ENCODE results near the gene KIFC3.
"Not testable (repeated sequence)": the region's sequence is repeated elsewhere in the genome, so short reads cannot be mapped to it uniquely, and the experiment has no call there.

KIFC3 gene

DNA sequence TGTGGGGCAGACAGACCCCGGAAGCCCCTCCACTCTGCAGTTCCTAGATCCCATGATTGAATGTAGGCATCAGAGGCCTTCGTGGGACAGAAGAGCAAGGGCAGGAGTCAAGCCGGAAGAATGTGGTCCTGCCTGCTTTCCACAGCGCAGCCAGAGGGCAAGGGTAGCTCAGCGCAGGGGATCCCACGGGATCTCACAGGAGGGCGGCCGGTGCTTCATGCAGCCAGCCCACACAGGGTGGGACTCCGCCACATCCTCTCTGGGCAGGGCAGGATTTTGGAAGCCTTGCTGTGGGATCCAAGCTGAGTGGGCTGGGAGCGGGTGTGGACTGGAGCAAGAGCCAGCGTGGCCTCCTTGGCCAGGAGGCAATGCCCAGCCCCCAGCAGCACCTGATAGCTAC, 53.7 kb downstream of the KIFC3 start:
- TF ChIP-seq, protein P1, sequence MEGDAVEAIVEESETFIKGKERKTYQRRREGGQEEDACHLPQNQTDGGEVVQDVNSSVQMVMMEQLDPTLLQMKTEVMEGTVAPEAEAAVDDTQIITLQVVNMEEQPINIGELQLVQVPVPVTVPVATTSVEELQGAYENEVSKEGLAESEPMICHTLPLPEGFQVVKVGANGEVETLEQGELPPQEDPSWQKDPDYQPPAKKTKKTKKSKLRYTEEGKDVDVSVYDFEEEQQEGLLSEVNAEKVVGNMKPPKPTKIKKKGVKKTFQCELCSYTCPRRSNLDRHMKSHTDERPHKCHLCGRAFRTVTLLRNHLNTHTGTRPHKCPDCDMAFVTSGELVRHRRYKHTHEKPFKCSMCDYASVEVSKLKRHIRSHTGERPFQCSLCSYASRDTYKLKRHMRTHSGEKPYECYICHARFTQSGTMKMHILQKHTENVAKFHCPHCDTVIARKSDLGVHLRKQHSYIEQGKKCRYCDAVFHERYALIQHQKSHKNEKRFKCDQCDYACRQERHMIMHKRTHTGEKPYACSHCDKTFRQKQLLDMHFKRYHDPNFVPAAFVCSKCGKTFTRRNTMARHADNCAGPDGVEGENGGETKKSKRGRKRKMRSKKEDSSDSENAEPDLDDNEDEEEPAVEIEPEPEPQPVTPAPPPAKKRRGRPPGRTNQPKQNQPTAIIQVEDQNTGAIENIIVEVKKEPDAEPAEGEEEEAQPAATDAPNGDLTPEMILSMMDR (IDR thresholded peaks at IDR 0.05; ENCODE audit: low read depth, low read length) = no peak
- no peak overlapping the region for H3K4me3 ChIP-seq (ENCODE audit: low read depth, low read length)

DNA sequence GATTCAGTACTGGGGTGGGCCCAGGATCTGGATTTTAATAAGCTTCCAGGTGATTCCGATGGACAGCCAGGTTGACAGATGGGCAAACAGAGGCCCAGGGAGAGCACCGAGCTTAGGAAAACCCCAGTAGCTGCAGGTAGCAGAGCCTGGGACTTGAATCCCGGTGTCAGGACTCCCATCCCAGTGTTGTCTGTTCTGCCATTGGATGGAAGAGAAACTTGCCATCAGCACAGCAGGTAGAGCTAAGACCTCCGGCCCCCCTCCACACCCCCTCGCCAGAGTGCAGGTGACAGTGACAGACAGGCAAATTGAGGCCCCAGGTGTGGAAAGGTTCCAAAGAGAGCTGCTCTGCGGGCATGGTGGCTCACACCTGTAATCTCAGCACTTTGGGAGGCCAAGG, 54.3 kb downstream of the KIFC3 start:
- no peak overlapping the region for H3K4me3 ChIP-seq (ENCODE audit: low read depth, low read length)
- TF ChIP-seq, protein P1 (IDR thresholded peaks at IDR 0.05; ENCODE audit: low read depth, low read length) = no peak

DNA sequence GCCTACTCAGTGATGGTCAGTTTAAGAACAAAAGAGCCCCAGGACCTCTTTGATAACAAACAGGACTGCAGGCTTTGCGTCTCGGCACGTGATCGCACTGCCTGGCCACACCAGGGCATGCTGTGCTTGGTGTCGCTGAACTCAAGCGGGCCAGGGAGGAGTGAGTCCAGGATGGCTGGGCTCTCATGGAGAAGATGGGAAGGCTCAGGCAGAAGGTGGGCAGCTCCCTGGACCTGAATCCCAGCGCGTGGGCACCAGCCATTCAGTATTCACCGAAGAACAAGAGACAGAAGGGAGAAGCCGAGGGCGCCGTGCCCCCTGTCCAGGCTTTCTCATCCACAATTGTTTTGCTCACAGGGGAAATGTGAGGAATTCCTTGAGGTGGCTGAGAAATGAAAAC, 54.8 kb downstream of the KIFC3 start:
- H3K4me3 ChIP-seq (ENCODE audit: low read depth, low read length) = no peak overlapping the region

DNA sequence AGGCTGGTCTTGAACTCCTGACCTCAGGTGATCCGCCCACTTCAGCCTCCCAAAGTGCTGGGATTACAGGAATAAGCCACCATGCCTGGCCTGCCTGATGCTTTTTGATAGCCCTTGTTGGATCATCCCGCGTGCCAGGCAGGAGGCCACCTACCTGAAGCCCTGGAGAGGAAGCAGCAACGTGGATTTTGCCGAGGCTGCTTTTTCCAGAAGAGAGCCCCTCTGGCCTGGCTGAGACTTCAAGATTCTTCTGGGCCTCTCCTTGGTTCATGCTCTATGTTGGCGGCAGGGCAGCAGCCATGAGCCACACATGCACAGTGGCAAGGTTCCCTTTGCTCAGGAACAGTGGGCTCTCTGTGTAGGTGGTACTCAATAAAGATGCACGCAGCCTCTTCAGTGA, 55.2 kb downstream of the KIFC3 start:
- TF ChIP-seq, protein P1 (IDR thresholded peaks at IDR 0.05; ENCODE audit: low read depth, low read length) = no peak
- no peak overlapping the region for H3K4me3 ChIP-seq (ENCODE audit: low read depth, low read length)

More for the DNA sequence above, 54.8 kb downstream of the KIFC3 start:
- TF ChIP-seq, protein P1 (IDR thresholded peaks at IDR 0.05; ENCODE audit: low read depth, low read length) = no peak

DNA sequence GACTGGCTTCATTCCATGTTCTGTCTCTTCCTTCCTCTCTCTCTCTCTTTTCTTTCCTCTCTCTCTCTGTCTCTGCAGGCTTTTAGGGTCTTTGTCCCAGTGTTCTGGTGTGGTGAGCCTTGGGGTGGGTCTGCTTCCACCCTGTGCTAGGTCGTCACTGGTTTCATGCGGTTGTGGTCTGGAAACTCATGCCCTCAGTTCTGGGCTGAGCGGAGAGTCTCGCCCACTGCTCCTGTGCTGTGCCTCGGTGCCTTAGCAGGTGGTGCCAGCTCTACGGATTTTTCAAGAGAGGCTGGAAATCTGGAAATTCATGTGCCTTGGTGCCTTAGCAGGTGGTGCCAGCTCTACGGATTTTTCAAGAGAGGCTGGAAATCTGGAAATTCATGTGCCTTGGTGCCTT, 56.0 kb downstream of the KIFC3 start:
- not testable (repeated sequence) for H3K4me3 ChIP-seq (ENCODE audit: low read depth, low read length)

DNA sequence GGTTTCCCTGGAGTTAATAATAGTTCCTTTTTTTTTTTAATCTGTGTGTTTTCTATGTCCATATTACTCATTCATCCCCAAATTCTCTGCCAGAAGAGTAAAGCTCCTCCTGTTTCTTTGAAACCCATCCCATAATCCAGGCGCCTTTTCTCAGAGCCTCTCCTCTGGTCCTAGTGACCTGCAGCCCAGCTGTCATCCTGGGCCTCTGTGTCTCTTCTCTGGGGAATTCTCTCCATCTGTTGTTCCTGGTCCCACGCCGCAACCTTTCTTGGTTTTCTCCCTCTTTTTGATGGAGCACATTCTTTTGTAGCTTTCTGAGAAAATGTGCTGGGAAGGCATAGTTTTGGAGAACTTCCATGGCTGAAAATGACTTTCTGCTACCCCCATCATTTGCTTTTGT, 56.5 kb downstream of the KIFC3 start:
- TF ChIP-seq, protein P1 (IDR thresholded peaks at IDR 0.05; ENCODE audit: low read depth, low read length) = no peak
- no peak overlapping the region for H3K4me3 ChIP-seq (ENCODE audit: low read depth, low read length)

DNA sequence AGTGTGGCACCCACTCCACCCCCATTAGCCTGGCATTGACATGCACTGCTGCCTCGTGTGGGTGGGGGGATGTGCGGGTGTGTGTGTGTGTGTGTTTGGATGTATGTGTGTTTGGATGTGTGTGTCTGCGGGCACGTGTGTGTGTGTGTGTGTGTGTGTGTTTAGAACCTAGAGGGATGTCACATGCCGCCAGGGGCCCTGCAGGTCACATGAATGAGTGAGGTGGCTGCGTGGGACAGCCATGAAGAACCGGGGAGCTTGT, 57.7 kb downstream of the KIFC3 start:
- TF ChIP-seq, protein P1 (IDR thresholded peaks at IDR 0.05; ENCODE audit: low read depth, low read length) = no peak
- no peak overlapping the region for H3K4me3 ChIP-seq (ENCODE audit: low read depth, low read length)

DNA sequence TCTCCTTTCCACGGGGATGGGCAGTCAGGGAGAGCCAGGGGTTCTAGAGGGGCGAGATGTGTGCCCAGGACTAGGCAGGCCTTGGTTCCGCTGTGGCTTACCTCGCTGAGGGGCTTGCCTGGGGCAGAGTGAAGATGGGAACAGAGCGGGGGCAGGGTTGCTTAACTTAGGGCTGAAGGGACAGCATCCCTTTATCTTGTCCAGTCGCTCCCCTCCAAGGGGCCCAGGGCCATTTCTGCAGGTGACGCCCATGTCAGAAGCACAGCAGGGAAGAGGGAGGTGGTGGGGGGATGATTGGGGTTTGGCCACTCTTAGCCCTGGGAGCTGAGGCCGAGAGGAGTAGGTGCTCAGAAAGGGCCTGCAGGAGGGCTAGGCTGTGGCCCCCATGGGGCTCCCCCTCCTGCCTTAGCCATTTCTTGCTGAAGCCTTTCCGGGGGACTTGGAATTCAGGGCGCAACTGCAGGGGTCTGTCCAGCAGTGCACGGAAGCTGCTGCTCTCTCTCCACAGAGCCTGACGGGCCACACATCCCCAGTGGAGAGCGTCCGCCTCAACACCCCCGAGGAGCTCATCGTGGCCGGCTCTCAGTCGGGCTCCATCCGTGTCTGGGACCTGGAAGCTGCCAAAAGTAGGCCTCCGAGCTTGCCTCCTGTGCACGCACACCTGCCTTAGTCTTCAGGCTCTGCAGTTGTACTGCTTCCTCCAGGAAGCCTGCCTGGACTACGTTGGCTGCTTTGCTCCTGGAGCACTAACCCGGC, 58.2 kb downstream of the KIFC3 start:
- TF ChIP-seq, protein P1 (IDR thresholded peaks at IDR 0.05; ENCODE audit: low read depth, low read length) = no peak

More for the DNA sequence above, 58.2 kb downstream of the KIFC3 start:
- no peak overlapping the region for H3K4me3 ChIP-seq (ENCODE audit: low read depth, low read length)

Data from WI38 (cell line).